ENCODE results near the gene CASK.

CASK gene

DNA sequence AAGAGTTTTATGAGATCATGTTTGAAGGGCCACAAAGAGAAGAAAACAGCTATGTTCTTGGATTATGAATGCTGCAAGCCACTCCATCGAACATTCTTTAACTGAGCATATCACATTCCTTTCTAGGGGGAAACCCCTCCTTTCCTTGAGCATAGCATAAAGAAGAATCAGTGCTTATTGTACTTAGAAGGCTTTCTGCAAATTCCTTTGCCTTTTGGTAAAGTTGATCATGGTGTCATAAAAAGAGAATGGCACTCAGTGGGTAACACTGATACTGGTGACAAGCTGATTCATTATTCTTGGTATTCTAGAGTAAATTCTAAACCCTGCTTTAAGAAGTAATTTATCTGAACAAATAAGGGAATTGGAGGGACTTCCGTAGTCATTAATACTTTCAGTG lies 323.1 kb downstream of the CASK start:
- H3K4me3 ChIP-seq (ENCODE audit: low read depth, low read length, poor library complexity, severe bottlenecking), result no peak overlapping the region
- H3K27ac ChIP-seq (ENCODE audit: low read depth, low read length, poor library complexity, severe bottlenecking), result no peak overlapping the region
- H3K9me3 ChIP-seq (ENCODE audit: low read length), result no peaks in the 10 kb centered on the region
- H2AFZ ChIP-seq (ENCODE audit: low read length), result no peak overlapping the region
- H3K79me2 ChIP-seq (ENCODE audit: insufficient read depth, low read length), result no peaks in the 10 kb centered on the region
- TF ChIP-seq, protein P1, sequence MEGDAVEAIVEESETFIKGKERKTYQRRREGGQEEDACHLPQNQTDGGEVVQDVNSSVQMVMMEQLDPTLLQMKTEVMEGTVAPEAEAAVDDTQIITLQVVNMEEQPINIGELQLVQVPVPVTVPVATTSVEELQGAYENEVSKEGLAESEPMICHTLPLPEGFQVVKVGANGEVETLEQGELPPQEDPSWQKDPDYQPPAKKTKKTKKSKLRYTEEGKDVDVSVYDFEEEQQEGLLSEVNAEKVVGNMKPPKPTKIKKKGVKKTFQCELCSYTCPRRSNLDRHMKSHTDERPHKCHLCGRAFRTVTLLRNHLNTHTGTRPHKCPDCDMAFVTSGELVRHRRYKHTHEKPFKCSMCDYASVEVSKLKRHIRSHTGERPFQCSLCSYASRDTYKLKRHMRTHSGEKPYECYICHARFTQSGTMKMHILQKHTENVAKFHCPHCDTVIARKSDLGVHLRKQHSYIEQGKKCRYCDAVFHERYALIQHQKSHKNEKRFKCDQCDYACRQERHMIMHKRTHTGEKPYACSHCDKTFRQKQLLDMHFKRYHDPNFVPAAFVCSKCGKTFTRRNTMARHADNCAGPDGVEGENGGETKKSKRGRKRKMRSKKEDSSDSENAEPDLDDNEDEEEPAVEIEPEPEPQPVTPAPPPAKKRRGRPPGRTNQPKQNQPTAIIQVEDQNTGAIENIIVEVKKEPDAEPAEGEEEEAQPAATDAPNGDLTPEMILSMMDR (IDR thresholded peaks at IDR 0.05; ENCODE audit: low read length), result no peak
- no peak for TF ChIP-seq EZH2 (IDR thresholded peaks at IDR 0.05; ENCODE audit: borderline replicate concordance, low read length)
- no peaks in the 10 kb centered on the region for H3K9me2 ChIP-seq (ENCODE audit: low read depth, low read length)
- H3K4me2 ChIP-seq (ENCODE audit: low read length), result no peak overlapping the region
- H3K36me3 ChIP-seq (ENCODE audit: insufficient read depth, low read length), result peaks cover 4% of the 10 kb centered on the region; the same call in 1 of the 2 replicates
- no peak overlapping the region for H3K9ac ChIP-seq (ENCODE audit: low read length)
- H3K4me1 ChIP-seq (ENCODE audit: insufficient read depth, low read length, severe bottlenecking), result peaks cover 38% of the 10 kb centered on the region
- no peaks in the 10 kb centered on the region for H3F3A ChIP-seq (ENCODE audit: insufficient read depth, low read length)
- no peaks in the 10 kb centered on the region for H4K20me1 ChIP-seq (ENCODE audit: insufficient read depth, low read length)
- no peaks in the 10 kb centered on the region for H3K27me3 ChIP-seq (ENCODE audit: insufficient read depth, low read length)

DNA sequence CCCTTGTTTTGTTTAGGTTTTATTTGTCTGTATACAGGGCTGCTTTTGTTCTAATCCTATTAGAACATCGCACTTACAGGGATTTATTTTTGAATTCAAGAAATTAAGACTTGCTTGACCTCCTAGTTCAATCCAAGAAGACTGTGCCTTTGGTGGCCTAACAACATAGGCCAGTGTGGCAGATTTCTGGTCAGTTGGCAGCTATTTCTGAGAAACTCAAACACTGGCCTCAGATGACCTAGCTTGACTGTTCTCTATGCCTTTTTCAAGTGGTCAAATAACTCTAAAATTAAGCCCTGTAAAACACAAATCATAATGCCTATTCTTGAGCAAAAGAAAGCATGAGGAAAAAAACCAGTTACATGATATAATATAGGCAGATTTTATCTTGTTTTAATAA lies 323.8 kb downstream of the CASK start:
- no peak overlapping the region for H3K4me2 ChIP-seq (ENCODE audit: low read length)
- no peak overlapping the region for H3K9ac ChIP-seq (ENCODE audit: low read length)
- H3K79me2 ChIP-seq (ENCODE audit: insufficient read depth, low read length), result no peaks in the 10 kb centered on the region
- no peak overlapping the region for H3K4me3 ChIP-seq (ENCODE audit: low read depth, low read length, poor library complexity, severe bottlenecking)
- H3K4me1 ChIP-seq (ENCODE audit: insufficient read depth, low read length, severe bottlenecking), result peaks cover 38% of the 10 kb centered on the region
- H2AFZ ChIP-seq (ENCODE audit: low read length), result no peak overlapping the region
- H3F3A ChIP-seq (ENCODE audit: insufficient read depth, low read length), result no peaks in the 10 kb centered on the region
- no peaks in the 10 kb centered on the region for H4K20me1 ChIP-seq (ENCODE audit: insufficient read depth, low read length)
- TF ChIP-seq, protein P1 (IDR thresholded peaks at IDR 0.05; ENCODE audit: low read length), result no peak
- TF ChIP-seq EZH2 (IDR thresholded peaks at IDR 0.05; ENCODE audit: borderline replicate concordance, low read length), result no peak
- no peaks in the 10 kb centered on the region for H3K9me2 ChIP-seq (ENCODE audit: low read depth, low read length)
- no peak overlapping the region for H3K27ac ChIP-seq (ENCODE audit: low read depth, low read length, poor library complexity, severe bottlenecking)
- no peaks in the 10 kb centered on the region for H3K27me3 ChIP-seq (ENCODE audit: insufficient read depth, low read length)
- H3K9me3 ChIP-seq (ENCODE audit: low read length), result no peaks in the 10 kb centered on the region
- peaks cover 4% of the 10 kb centered on the region; the same call in 1 of the 2 replicates for H3K36me3 ChIP-seq (ENCODE audit: insufficient read depth, low read length)

DNA sequence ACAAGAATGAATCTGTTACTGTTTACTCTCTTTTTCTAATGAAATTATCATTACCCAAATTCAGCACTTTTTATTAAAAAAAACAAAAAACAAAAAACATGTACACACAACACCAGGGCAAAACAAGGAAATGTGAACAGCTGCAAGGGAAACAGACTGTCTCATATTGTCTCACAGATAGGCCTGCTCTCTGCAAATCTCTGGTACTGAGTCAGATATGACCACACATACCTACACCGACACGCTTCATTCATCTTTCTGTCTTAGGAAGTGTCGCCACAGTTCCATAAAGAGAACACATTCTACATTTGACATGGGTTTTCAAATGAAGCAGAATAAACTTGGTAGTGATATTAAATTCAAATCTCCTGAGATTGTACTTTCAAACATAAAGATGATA lies 326.8 kb downstream of the CASK start:
- Histone ChIP-seq H2AFZ (ENCODE audit: low read length) (no peak overlapping the region), H3K27me3 (ENCODE audit: insufficient read depth, low read length) (no peaks in the 10 kb centered on the region), H3K36me3 (ENCODE audit: insufficient read depth, low read length) (no peaks in the 10 kb centered on the region), H3K4me3 (ENCODE audit: low read depth, low read length, poor library complexity, severe bottlenecking) (no peak overlapping the region), H3K27ac (ENCODE audit: low read depth, low read length, poor library complexity, severe bottlenecking) (peak overlapping the region; percentile 78), H3K9ac (ENCODE audit: low read length) (no peak overlapping the region), H3K4me2 (ENCODE audit: low read length) (peak overlapping the region; percentile 24; the same call in 1 of the 2 replicates), H3K79me2 (ENCODE audit: insufficient read depth, low read length) (no peaks in the 10 kb centered on the region), H3K9me3 (ENCODE audit: low read length) (no peaks in the 10 kb centered on the region), H3K4me1 (ENCODE audit: insufficient read depth, low read length, severe bottlenecking) (peaks cover 46% of the 10 kb centered on the region), H3K9me2 (ENCODE audit: low read depth, low read length) (no peaks in the 10 kb centered on the region), H3F3A (ENCODE audit: insufficient read depth, low read length) (no peaks in the 10 kb centered on the region), H4K20me1 (ENCODE audit: insufficient read depth, low read length) (no peaks in the 10 kb centered on the region)
- no peak for TF ChIP-seq EZH2 (IDR thresholded peaks at IDR 0.05; ENCODE audit: borderline replicate concordance, low read length)
- TF ChIP-seq, protein P1 (IDR thresholded peaks at IDR 0.05; ENCODE audit: low read length), result no peak

Data from OCI-LY1 (cell line).